NCI-H2107 (cell line): Measurements from ENCODE around the gene P4HA2.

Experiments
- DNase-seq: peaks from one replicate; lab custom pipeline; 2025; lab: John Stamatoyannopoulos, UW

P4HA2 gene

GRCh38 chr5:132227485-132228240 is at the start of gene P4HA2:
Gene P4HA2, minus strand, starts transcription at chr5:132227853. Its CDS starts 9,227 bp downstream, at chr5:132218626.
- DNase-seq, result peak; percentile 18

- DNase-seq, result no peak
Observed at GRCh38 chr5:132277256-132277655, 49.6 kb upstream of the P4HA2 start.

GRCh38 chr5:132275367-132276220 is 47.9 kb upstream of the P4HA2 start:
- no peak for DNase-seq

- no peak for DNase-seq
Observed at GRCh38 chr5:132274050-132274792, 46.6 kb upstream of the P4HA2 start.

- DNase-seq, result no peak
Observed at GRCh38 chr5:132273631-132274030, 46.0 kb upstream of the P4HA2 start.

GRCh38 chr5:132272311-132273210 is 44.9 kb upstream of the P4HA2 start:
- DNase-seq, result no peak

GRCh38 chr5:132271251-132272246 is 43.9 kb upstream of the P4HA2 start:
- no peak for DNase-seq

- no peak for DNase-seq
Observed at GRCh38 chr5:132270706-132271105, 43.1 kb upstream of the P4HA2 start.

GRCh38 chr5:132270335-132270665 is 42.6 kb upstream of the P4HA2 start:
- DNase-seq, result no peak

- DNase-seq, result no peak
Observed at GRCh38 chr5:132269635-132270334, 42.1 kb upstream of the P4HA2 start.

- no peak for DNase-seq
Observed at GRCh38 chr5:132268769-132269551, 41.3 kb upstream of the P4HA2 start.

- DNase-seq, result no peak
Observed at GRCh38 chr5:132267931-132268768, 40.5 kb upstream of the P4HA2 start.

GRCh38 chr5:132267166-132267739 is 39.6 kb upstream of the P4HA2 start:
- no peak for DNase-seq

GRCh38 chr5:132266836-132267160 is 39.1 kb upstream of the P4HA2 start:
- no peak for DNase-seq

GRCh38 chr5:132266031-132266835 is 38.6 kb upstream of the P4HA2 start:
- DNase-seq, result no peak

GRCh38 chr5:132265336-132266030 is 37.8 kb upstream of the P4HA2 start:
- no peak for DNase-seq
